GM12892 (cell line): ENCODE data around the gene ODAD3.

Experiments used
- POLR2A ChIP-seq: IDR thresholded peaks from 2 replicates; pipeline ENCODE4 v1.6.1; 2011; ENCODE audit warnings: low read depth, low read length, control low read depth
- POLR2AphosphoS5 ChIP-seq: IDR thresholded peaks from 2 replicates; pipeline ENCODE4 v1.6.1; 2011; ENCODE audit warnings: low read depth, low read length, control low read depth
- TAF1 ChIP-seq: IDR thresholded peaks from 2 replicates; pipeline ENCODE4 v1.6.1; 2011; ENCODE audit warnings: low read depth, mild to moderate bottlenecking, control low read depth, low read length, borderline replicate concordance

DNA sequence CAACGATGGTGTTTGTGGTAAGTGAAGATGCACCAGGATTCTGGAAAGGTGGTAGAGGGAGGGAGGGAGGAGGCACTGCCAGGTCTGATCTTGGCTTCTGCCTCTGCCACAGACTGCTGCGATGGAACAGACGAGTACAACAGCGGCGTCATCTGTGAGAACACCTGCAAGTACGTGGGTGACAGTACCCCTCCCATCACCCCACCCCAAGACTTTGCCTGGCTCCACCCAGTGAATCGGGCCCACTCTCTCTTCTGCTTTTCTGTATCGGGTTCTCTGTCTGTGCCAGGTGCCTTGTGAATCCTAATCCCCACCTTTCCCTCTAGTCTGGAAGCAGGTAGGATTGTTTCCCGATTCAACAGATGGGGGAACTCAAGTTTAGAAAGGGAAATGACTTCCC lies 3.0 kb upstream of the ODAD3 start:
- TF ChIP-seq POLR2A (no peak), TAF1 (no peak), POLR2AphosphoS5 (no peak)
